Hippocampal formation (tissue), 2 donors: ENCODE measurements around the gene SMG7.

Source experiments
- DNase-seq, 2 donors: peaks; one replicate each; lab custom pipeline; 2025; lab: John Stamatoyannopoulos, UW

The SMG7 gene

DNA sequence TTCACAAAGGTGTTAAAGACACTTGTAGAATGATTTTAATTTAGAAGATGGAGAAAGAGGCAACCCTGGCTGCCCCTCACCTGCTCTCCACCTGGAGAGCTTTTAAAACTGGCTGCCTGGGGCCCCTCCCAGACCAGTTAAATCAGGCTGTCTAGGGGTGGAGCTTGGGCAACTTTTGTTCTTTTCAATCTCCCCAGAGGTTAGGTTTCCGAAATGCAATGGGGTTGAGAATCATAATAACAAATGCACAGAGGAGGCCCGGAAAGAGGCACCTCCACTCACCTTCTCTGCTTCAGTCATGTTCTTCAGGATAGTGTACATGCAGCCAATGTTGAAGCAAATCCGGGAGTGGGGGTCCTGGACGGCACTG, 117.6 kb downstream of the SMG7 start:
- no peak for DNase-seq

DNA sequence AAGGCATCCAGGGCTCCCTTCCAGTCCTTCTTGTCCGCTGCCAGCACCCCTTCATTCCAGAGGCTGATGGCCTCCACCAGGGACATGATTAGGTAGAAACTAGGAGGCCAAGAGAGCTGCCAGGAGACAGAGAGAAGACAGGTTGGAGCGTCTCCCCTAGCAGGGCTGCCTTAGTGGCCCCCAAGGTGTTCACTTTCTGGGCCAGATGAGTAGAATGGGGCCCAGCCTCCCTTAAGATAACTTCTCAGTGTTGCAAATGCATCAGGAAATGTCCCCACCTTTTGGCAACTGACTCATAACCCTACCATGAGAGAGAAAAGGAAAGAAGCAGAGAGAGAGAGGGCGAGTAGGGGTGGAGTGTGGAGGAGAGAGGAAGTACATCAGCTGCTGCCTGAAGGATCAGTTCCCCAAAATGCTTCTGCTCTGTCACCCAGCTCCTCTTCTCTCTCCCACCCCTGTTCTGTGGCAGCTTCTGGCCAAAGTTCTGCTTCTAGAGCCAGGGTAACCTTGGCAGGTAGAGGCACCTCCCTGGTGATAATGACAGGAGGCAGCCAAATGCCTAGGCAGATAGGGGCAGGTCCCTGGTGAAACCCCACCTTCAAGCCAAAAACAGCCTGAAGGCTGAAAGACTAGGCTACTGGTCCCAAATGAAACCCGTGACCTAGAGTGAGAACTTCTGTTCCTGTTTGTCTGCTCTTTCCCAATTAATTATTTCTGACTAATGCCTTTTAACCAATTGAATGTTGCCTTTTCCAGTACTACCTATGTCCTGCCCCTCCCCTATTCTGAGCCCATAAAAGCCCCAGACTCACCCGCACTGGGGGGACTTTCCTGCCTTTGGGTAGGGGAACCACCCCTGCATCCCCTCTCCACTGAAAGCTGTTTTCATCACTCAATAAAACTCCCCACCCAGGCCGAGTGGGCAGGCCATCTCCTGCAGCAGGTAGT, 118.2 kb downstream of the SMG7 start, which contains the start of gene NCF2:
TSS of gene NCF2 (minus strand) at position 216 of the 948 bp plus-strand sequence. CDS start at position 86, 130 bp downstream.
- DNase-seq = peak; percentile 14 to 22

DNA sequence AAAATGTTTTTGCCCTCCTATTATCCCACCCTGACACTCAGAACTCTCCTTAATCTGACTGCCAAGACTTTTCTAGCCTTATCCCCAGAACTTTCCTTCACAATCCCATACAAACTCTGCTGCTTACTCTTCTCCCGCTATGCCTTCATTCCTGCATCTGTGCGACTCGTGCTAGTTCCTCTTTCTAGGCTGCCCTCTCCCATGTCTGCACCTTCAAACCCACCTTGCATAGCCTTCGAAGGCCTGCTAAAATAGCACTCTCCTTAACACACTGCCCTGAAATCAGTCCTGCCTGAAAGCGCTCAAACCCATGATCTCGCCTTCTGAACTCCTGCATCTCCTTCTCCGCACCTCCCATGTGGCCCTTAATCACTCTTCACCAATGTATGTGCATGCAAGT, 120.4 kb downstream of the SMG7 start:
- no peak for DNase-seq

DNA sequence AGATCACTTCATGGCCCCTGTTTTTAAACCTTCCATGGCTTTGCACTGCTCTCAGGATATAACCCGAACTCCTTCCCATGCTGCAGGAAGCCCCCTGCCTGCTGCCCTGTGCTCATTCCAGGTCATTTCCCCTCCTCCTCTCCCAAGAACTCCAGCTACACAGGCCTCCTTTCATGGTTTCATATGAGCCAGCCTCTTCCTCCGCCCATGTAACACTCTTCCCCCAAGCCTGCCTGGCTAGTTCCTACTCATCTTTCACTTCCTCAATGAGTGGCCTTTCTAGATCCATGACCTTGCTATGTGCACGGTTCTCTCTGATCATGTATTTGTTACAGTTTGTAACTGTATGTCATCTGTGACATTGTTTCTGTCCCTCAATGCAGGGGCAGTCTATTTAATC, 121.1 kb downstream of the SMG7 start:
- DNase-seq = peak; percentile 14 to 15

DNA sequence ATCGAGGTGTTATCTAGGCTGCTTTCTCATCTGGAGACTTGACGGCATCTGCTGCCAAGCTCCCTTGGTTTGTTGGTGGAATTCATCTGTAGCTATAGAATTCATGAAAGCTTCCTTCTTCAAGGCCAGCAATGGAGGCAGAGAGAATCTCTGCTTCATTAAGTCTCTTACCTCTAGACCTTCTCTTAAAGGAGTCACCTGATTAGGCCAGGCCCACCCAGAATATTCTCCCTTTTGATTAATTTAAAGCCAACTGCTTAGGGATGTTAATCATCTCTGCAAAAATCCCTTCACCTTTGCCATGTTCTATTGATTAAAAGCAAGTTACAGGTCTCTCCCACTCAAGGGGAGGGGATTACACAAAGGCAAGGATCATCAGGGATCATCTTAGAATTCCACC, 123.2 kb downstream of the SMG7 start:
- no peak for DNase-seq

DNA sequence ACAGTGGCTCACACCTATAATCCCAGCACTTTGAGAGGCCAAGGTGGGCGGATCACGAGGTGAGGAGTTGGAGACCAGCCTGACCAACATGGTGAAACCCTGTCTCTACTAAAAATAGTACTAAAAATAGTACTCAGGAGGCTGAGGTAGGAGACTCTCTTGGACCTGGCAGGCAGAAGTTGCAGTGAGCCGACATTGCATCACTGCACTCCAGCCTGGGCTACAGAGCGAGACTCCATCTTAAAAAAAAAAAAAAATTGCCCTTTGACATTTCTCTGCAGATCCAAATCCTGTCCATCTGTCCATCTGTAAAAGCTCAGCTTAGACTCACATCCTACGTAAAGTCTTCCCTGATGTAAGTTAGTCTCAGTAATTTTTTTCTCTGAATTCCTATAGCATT, 124.2 kb downstream of the SMG7 start:
- DNase-seq = no peak

DNA sequence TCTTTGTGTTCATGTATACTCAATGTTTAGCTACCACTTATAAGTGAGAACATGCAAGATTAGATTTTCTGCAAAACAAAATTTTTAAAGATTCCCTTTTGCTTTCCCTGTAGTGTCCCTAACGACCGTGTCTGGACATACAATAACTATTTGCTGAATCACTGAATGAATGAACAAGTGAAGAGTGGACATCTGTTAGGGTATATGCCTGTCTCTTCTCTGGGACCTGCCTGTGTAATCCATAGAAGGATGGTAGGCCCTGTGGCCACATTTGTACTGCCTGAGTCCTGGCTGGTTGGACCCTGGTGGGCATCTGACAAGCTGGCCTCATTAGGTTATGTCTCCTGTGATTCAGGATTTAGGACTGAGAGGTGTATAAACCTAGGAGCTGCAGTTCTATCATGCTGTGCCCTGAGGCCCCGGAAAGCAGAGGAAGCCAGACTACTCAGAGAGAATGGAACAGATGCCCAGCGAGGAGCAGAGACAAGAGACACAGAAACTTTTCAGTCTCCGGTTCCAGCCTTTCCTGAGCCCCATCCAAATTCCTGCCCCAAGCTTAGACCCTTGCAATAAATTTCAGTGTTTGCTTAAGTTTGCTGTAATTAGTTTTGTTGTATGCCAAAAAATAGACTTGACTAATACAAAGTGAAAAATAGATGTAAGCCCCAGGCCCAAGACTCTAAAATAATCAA, 125.5 kb downstream of the SMG7 start:
- DNase-seq = no peak

DNA sequence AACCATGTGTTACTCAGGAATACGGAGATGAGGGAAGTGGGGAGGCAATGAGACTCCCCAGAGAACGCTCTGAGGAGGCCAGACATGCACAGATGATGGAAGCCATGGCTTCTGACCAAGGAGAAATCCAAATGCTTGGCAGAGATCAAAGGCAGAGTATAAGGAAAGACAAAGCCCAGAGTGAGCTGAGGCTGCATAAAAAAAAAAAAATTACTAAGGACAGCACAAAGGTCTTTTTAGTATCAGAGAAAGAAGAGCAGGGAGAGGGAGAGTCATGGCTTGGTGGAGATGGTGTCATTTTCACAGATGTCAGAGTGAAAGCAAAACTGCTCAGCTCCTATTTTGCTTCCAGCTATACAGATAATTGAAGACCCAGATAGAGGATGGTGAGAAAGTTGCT, 126.1 kb downstream of the SMG7 start:
- peak in 1 of 2 donors; percentile 38 for DNase-seq

DNA sequence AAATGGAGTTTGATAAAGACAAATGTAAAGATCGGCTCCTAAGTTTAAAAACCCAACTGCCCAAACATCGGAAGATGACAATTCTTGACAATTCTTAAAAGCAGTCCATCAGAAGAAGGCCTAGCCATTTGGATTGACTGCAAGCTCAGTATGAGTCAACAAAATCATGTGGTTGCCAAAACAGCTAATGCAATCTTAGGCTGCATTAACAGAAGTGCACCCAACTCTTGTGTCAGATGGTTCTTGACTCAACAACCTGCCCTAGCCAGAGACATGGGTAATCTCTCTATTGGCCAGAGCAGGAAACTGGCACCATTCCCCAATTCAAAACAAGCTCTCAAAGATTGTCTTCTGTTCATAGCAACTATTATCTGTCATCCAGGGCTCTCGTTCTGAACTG, 127.8 kb downstream of the SMG7 start:
- no peak for DNase-seq

DNA sequence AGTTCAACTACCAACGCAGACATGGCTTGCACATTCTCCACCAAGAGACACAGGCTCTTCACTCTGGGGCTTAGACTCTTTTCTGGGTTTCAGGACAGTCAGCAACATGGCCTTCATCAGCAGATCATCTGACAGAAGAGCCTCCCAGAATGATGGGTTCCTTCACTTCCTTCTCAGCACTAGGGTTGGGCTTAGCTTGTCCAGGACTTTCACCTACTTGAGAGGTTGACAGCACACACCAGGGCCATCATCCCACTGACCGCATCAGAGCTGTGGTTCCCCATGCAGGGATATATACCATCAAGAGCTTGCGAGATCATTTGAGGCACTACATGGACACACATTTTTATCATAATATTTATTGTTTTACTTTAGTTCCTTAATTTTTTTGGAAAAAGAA, 128.3 kb downstream of the SMG7 start:
- DNase-seq = no peak

DNA sequence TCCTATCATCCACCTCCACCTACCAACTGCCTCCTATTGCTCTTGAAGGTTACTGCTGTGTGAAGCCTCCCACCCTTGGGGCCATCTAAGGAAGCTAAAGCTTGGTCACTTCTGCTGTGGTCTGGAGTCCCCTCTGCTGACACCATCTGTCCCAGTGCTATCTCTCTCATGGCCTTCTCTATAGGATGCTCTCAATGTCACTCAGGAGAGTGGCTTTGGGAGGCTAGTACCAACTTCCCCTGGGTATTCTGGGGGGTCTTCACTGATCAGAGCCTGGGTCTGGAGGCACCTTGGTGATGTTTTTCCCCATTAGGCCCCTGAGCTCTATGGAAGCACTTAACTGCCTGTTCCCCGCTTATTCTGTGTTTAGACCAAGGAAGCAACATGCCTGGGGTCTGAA, 130.2 kb downstream of the SMG7 start:
- DNase-seq = no peak
